GM12872 (cell line): ENCODE measurements around the gene PARP1.
A peak's percentile ranks its signal among the peaks of the same experiment; 100 is the strongest.

Experiments
- TF ChIP-seq, protein P1 (sequence below): IDR thresholded peaks from 3 replicates; pipeline ENCODE4 v1.5.1; 2011; ENCODE audit warnings: low read depth, mild to moderate bottlenecking, low read length, moderate library complexity; ENCODE audit not compliant: insufficient read depth

Gene PARP1

GRCh38 chr1:226438007-226438406, 30.1 kb upstream of the PARP1 start:
- TF ChIP-seq, protein P1, sequence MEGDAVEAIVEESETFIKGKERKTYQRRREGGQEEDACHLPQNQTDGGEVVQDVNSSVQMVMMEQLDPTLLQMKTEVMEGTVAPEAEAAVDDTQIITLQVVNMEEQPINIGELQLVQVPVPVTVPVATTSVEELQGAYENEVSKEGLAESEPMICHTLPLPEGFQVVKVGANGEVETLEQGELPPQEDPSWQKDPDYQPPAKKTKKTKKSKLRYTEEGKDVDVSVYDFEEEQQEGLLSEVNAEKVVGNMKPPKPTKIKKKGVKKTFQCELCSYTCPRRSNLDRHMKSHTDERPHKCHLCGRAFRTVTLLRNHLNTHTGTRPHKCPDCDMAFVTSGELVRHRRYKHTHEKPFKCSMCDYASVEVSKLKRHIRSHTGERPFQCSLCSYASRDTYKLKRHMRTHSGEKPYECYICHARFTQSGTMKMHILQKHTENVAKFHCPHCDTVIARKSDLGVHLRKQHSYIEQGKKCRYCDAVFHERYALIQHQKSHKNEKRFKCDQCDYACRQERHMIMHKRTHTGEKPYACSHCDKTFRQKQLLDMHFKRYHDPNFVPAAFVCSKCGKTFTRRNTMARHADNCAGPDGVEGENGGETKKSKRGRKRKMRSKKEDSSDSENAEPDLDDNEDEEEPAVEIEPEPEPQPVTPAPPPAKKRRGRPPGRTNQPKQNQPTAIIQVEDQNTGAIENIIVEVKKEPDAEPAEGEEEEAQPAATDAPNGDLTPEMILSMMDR: peak; percentile 19; the same call in 1 of the 3 replicates

GRCh38 chr1:226436855-226437491, 29.1 kb upstream of the PARP1 start:
- TF ChIP-seq, protein P1: no peak

GRCh38 chr1:226436472-226436854, 28.6 kb upstream of the PARP1 start:
- TF ChIP-seq, protein P1: no peak

DNA sequence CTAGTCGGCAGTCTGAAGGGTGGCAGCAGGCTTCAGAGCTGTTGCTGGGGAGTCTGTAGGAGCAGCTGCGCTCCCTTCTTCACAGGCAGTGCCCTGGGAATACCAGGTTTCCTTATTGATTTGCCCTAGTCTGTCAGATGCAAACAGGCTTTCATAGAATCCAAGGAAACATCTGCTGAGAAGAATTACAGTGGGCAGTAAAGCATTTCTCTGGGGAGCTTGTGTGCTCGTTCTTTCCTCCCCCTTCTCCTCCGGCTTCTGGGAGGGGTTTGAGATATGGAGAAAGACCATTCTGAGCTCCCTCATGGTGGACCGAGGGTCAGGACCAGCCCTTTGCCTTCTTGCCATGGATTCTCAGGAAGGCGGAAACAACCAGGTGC, 25.4 kb upstream of the PARP1 start:
- TF ChIP-seq, protein P1: no peak

DNA sequence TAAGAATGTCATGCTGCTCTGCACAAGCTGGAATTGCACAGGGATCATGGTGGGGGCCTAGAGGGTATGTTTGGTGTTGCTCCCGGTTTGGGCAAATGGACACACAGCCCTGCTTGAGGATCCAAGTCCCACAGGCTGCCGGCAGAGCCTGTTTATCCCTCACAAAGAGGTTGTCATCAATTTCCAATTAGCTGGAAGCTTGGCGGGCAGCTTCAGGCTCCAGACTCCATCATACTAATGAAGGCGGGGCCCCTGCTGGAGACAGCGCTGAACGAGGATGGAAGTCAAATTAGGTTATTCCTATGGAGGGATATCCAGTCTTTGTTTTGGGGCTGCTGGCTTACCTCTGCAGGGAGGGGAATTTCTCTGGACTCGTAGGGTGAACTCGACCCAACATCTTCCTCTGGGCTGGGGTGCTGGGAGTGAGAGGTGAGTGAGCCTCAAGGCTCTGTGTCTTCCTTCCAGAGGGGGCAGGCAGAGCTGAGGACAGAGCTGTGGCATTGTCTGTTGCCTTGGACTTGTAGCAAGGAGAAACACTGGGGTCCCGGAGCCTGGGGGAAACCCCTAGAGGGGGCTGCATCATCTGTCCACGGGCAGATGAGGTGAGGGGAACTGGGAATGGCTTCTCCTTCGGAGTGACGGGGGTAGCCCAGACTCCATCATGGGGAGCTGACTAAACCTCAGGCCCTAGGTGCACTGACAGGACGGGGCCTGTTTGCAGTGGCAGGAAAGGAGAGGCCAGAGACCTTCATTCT, 24.9 kb upstream of the PARP1 start:
- TF ChIP-seq, protein P1: no peak

DNA sequence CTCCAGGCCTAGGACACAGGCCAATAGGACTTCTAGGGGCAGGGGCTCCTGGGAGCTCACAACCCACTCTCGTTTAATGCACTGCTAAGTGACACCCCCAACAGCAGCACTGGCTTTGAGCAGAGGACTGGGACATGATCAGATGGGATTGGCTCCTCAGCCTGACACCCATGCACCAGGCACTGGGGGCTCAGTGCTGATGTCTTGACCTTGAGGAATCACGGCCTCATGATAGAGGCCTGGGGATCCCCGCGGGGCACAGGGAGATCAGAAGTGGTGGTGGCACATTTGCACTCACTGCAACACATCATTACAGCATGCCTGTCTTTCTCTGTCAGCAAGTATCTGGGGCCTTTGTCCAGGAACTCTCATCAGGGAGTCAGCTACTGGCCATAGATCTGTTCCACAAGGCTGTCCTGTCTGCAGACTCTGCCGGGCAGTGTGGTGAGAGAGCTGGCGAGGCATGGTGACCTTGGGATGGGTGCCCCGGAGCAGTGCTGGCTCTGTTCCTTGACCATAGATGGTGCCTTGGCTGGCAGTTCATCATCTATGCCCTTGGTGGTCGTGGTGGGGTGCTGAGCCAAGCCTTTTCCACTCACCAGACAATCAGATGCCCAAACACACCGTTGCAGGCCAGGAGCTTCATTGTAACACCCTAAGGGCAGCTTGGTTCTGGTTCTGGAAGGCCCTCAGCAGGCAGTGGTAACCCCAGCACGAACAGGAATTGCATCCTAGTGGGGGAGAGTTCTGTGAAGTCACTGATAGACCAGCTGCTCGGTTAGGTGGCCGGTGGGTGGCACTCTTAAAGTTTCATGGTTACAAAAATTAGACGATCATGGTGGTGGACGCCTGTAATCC, 22.2 kb upstream of the PARP1 start:
- TF ChIP-seq, protein P1: no peak

DNA sequence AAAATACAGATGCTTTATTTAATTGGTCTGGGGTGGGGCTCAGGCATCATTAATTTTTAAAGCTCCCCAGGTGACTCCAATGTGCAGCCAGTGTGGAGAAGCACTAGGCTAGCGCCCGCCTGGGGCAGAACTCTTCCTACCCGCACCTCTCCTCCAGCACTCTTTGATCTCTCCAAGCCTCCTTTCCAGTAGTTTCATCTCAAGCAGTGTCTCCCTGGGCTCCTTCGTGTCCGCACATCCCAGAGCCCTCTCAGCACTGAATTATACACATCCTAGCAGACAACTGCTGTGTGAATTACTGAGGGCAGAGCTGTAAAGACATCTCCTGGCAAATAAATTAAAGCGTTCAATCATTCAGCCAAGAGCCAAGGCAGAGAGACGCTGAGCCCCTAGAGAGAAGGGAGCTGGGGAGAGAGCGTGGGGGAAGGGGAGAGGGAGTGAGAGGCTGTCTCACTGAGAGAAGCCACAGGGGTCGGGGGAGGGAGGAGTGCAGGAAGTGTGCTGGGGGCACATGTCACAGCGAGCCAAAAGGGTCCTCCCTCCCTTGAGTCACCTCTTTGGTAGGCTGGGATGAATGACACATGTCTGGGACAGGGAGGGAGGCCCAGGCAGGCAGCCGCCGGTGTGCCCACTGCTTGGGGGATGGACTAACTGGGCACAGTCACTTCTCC, 21.0 kb upstream of the PARP1 start:
- TF ChIP-seq, protein P1: no peak
